Measurements from ENCODE around the gene F2RL1.
"Not testable (repeated sequence)": the region's sequence is repeated elsewhere in the genome, so short reads cannot be mapped to it uniquely, and the experiment has no call there.

Gene F2RL1

DNA sequence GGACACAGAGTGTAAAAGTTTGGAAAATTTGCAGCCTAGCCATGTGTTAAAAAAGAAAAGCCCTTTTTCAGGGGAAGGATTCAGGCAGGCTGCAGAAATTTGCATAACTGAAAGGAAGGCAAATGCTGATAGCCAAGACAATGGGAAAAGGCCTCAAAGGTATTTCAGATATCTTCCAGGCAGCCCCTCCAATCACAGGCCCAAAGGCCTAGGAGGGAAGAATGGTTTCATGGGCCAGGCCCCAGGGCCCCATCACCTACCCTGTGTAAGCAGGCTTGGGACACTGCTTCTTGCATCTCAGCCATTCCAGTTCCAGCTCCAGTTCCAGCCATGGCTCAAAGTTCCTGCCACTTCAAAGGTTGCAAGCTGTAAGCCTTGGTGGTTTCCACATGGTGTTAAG, 35.8 kb downstream of the F2RL1 start:
- Histone ChIP-seq H3K9me3 (ENCODE audit: control insufficient read depth, insufficient read depth, low read depth, low read length) (no peaks in the 10 kb centered on the region), H3K4me1 (ENCODE audit: control insufficient read depth, insufficient read depth, low read length) (no peaks in the 10 kb centered on the region), H3K4me3 (ENCODE audit: low read depth, low read length) (no peak overlapping the region), H3K36me3 (ENCODE audit: control insufficient read depth in 2 of 2, insufficient read depth in 1 of 2, low read length in 2 of 2) (no peaks in the 10 kb centered on the region), H3K27ac (ENCODE audit: extremely low read depth, low read depth, low read length) (no peak overlapping the region)
- POLR2A ChIA-PET, result no interaction called here
- TF ChIP-seq ZNF560 (tag by site-specific recombination; IDR thresholded peaks at IDR 0.05; ENCODE audit: borderline replicate concordance) (no peak), ZNF23 (tag by site-specific recombination; IDR thresholded peaks at IDR 0.05; ENCODE audit: borderline replicate concordance) (no peak), ZNF585B (tag by site-specific recombination; IDR thresholded peaks at IDR 0.05) (peak; percentile 89)
- CTCF ChIA-PET, result no interaction called here

DNA sequence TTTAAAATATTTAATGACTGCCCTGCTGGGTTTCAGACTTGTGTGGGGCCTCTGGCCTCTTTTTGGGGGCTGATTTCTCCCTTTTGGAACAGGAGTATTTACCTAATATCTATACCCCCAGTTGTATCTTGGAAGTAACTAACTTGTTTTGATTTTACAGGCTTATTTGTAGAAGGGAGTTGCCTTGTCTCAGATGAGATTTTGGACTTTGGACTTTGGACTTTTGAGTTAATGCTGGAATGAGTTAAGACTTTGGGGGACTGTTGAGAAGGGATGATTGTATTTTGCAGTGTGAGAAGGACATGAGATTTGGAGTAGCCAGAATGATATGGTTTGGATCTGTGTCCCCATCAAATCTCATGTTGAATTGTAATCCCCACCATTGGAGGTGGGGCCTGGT, 36.7 kb downstream of the F2RL1 start:
- H3K36me3 ChIP-seq (ENCODE audit: control insufficient read depth in 2 of 2, insufficient read depth in 1 of 2, low read length in 2 of 2); H3K27ac ChIP-seq (ENCODE audit: extremely low read depth, low read depth, low read length); H3K9me3 ChIP-seq (ENCODE audit: control insufficient read depth, insufficient read depth, low read depth, low read length); H3K4me1 ChIP-seq (ENCODE audit: control insufficient read depth, insufficient read depth, low read length); CTCF ChIA-PET; H3K4me3 ChIP-seq (ENCODE audit: low read depth, low read length): not testable (repeated sequence)
- POLR2A ChIA-PET, result interaction anchor here (0.6 kb wide), 1 partner anchor 67 kb away, joined by 5 read pairs; no protein-coding TSS in a partner anchor

DNA sequence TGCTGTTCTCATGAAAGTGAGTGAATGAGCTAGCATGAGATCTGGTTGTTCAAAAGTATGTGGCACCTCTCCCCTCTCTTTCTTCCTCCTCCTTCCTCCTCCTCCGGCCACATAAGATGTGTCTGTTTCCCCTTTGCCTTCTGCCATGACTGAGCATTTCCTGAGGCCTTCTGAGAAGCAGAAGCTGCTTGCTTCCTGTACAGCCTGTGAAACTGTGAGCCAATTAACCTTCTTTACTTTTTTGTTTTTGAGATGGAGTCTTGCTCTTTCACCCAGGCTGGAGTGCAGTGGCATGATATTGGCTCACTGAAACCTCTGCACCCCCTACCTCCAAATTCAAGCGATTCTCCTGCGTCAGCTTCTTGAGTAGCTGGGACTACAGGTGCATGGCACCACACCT, 37.1 kb downstream of the F2RL1 start:
- POLR2A ChIA-PET, result no interaction called here
- no peaks in the 10 kb centered on the region for H3K4me1 ChIP-seq (ENCODE audit: control insufficient read depth, insufficient read depth, low read length)
- H3K4me3 ChIP-seq (ENCODE audit: low read depth, low read length), result no peak overlapping the region
- no peak overlapping the region for H3K27ac ChIP-seq (ENCODE audit: extremely low read depth, low read depth, low read length)
- no peaks in the 10 kb centered on the region for H3K36me3 ChIP-seq (ENCODE audit: control insufficient read depth in 2 of 2, insufficient read depth in 1 of 2, low read length in 2 of 2)
- no peaks in the 10 kb centered on the region for H3K9me3 ChIP-seq (ENCODE audit: control insufficient read depth, insufficient read depth, low read depth, low read length)
- CTCF ChIA-PET, result no interaction called here
- TF ChIP-seq ZNF248 (tag by site-specific recombination; IDR thresholded peaks at IDR 0.05) (no peak), ZNF610 (tag by site-specific recombination; IDR thresholded peaks at IDR 0.05; ENCODE audit: borderline replicate concordance) (no peak)

DNA sequence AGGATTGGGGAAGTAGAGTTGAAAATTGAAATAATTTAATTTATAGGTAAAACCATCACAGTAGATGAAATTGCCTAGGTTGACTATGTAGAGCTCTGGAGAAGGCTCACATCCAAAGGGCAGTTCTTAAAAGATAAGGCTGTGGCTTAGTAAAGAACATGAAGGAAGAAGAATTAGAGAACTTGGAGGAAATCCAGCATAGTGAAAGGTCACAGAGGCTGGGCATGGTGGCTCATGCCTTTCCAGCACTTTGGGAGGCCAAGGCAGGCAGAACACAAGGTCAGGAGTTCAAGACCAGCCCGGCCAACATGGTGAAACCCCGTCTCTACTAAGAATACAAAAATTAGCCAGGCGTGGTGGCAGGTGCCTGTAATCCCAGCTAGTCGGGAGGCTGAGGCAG, 38.0 kb downstream of the F2RL1 start:
- H3K36me3 ChIP-seq (ENCODE audit: control insufficient read depth in 2 of 2, insufficient read depth in 1 of 2, low read length in 2 of 2); CTCF ChIA-PET; H3K4me3 ChIP-seq (ENCODE audit: low read depth, low read length); H3K27ac ChIP-seq (ENCODE audit: extremely low read depth, low read depth, low read length); POLR2A ChIA-PET; H3K4me1 ChIP-seq (ENCODE audit: control insufficient read depth, insufficient read depth, low read length); H3K9me3 ChIP-seq (ENCODE audit: control insufficient read depth, insufficient read depth, low read depth, low read length): not testable (repeated sequence)

- TF ChIP-seq, protein P1, sequence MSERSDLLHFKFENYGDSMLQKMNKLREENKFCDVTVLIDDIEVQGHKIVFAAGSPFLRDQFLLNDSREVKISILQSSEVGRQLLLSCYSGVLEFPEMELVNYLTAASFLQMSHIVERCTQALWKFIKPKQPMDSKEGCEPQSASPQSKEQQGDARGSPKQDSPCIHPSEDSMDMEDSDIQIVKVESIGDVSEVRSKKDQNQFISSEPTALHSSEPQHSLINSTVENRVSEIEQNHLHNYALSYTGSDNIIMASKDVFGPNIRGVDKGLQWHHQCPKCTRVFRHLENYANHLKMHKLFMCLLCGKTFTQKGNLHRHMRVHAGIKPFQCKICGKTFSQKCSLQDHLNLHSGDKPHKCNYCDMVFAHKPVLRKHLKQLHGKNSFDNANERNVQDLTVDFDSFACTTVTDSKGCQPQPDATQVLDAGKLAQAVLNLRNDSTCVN (tag by site-specific recombination; optimal IDR thresholded peaks at IDR 0.05), result no peak
- TF ChIP-seq HOXD13 (CRISPR knock-in tag; IDR thresholded peaks at IDR 0.05; ENCODE audit: borderline replicate concordance) (no peak), ZNF112 (tag by site-specific recombination; IDR thresholded peaks at IDR 0.05) (no peak), ZNF664 (tag by site-specific recombination; IDR thresholded peaks at IDR 0.05) (no peak), ZNF146 (tag by site-specific recombination; IDR thresholded peaks at IDR 0.05) (no peak), MZF1 (tag by site-specific recombination; IDR thresholded peaks at IDR 0.05; ENCODE audit: borderline replicate concordance) (no peak), ZNF843 (tag by site-specific recombination; IDR thresholded peaks at IDR 0.05) (no peak), ZNF658 (tag by site-specific recombination; IDR thresholded peaks at IDR 0.05) (no peak), ZSCAN16 (tag by site-specific recombination; IDR thresholded peaks at IDR 0.05) (no peak), PRDM1 (tag by site-specific recombination; IDR thresholded peaks at IDR 0.05) (no peak), ZNF292 (tag by site-specific recombination; IDR thresholded peaks at IDR 0.05; ENCODE audit: borderline replicate concordance, low read depth) (no peak), ZNF223 (tag by site-specific recombination; IDR thresholded peaks at IDR 0.05) (no peak), ZNF585B (tag by site-specific recombination; IDR thresholded peaks at IDR 0.05) (no peak), WT1 (tag by site-specific recombination; IDR thresholded peaks at IDR 0.05) (no peak), GLIS2 (tag by site-specific recombination; IDR thresholded peaks at IDR 0.05) (no peak), ZNF560 (tag by site-specific recombination; IDR thresholded peaks at IDR 0.05; ENCODE audit: borderline replicate concordance) (no peak), ZNF529 (tag by site-specific recombination; IDR thresholded peaks at IDR 0.05; ENCODE audit: insufficient replicate concordance) (no peak), GLI2 (tag by site-specific recombination; IDR thresholded peaks at IDR 0.05; ENCODE audit: borderline replicate concordance, low read depth) (no peak), ZBTB17 (tag by site-specific recombination; IDR thresholded peaks at IDR 0.05) (no peak; the same call in 1 of the 2 replicates)
- no peaks in the 10 kb centered on the region for H3K9me3 ChIP-seq (ENCODE audit: control insufficient read depth, insufficient read depth, low read depth, low read length)
- no peaks in the 10 kb centered on the region for H3K36me3 ChIP-seq (ENCODE audit: control insufficient read depth in 2 of 2, insufficient read depth in 1 of 2, low read length in 2 of 2)
- no peak overlapping the region for H3K4me3 ChIP-seq (ENCODE audit: low read depth, low read length)
- H3K4me1 ChIP-seq (ENCODE audit: control insufficient read depth, insufficient read depth, low read length), result no peaks in the 10 kb centered on the region
- CTCF ChIA-PET, result interaction anchor here (1.6 kb wide), 1 partner anchor 11 kb away, joined by 6 read pairs; no protein-coding TSS in a partner anchor
- POLR2A ChIA-PET, result interaction anchor here (0.8 to 1.0 kb wide), 2 partner anchors 19 to 39 kb away, joined by 3 read pairs; no protein-coding TSS in a partner anchor
- H3K27ac ChIP-seq (ENCODE audit: extremely low read depth, low read depth, low read length), result no peak overlapping the region
These were observed 40.9 kb downstream of the F2RL1 start for GRCh38 chr5:76859591-76860247.
